Right ventricle myocardium superior (tissue), 1 donor: Measurements from ENCODE around the gene DARS2. TPM values are rescaled to one million over a fixed set of nuclear protein-coding genes. Genes with fewer than 3 reads are reported as not detected.
"Not testable (repeated sequence)": the region's sequence is repeated elsewhere in the genome, so short reads cannot be mapped to it uniquely, and the experiment has no call there.

ENCODE experiments used
- ATAC-seq: fragments of 200-7000 bp; cut with Tn5 transposase; one replicate; pipeline ENCODE4 v1.9.1; 2020; ENCODE audit warnings: mild to moderate bottlenecking; ENCODE audit not compliant: poor library complexity
- DNase-seq: peaks from one replicate; pipeline ENCODE4 v3.0.0-alpha.2; 2020
- intact Hi-C: fragments of 100-400 bp; cut with DNase I; formaldehyde crosslinking; loops from one replicate; pipeline ENCODE4 v1.11.2; 2022
- long read RNA-seq: library from polyadenylated mRNA; unstranded; transcript quantifications from one replicate; pipeline ENCODE4 v2.0.0, GENCODE V29; 2021
- total RNA-seq: library from RNA; stranded (reverse); fragmentation: NEBNext Ultra II Directional; extraction: Animal tissue kit (Norgen Biotek cat#: 25700); gene quantifications from one replicate; pipeline ENCODE4 v1.2.1, GENCODE V29; 2021
- donor health status: DM: no; HTN: yes; CAD: no; lungs with severe emphysema.

Gene DARS2
- 12.9 TPM for total RNA-seq
- long read RNA-seq, transcript DARS2-201 (17 exons, 3,441 nt): major isoform, 15 of 25 reads
- long read RNA-seq, partial matches to known transcripts: 1 of 25 reads
- long read RNA-seq, other reads (novel, unspliced or antisense): 1 of 25 reads

GRCh38 chr1:173824315-173825081 lies at the start of gene DARS2, which contains the start of gene CENPL:
DARS2 (plus strand) TSS chr1:173824673; CDS start chr1:173825230, 557 bp downstream.
CENPL (minus strand) TSS chr1:173824883; CDS start chr1:173811299, 13,584 bp downstream.
- DNase-seq (peak; percentile 97), ATAC-seq (peak; percentile 98)
- intact Hi-C loops: loop anchor here (5.0 to 10.0 kb wide), 2 partner anchors 392 to 1080 kb away; no protein-coding TSS in a partner anchor

- intact Hi-C loops: no loop called here
- ATAC-seq (no peak), DNase-seq (no peak)
These were observed 48.8 kb upstream of the DARS2 start for GRCh38 chr1:173775578-173776226.

GRCh38 chr1:173779936-173780335 lies 44.5 kb upstream of the DARS2 start:
- ATAC-seq (no peak), DNase-seq (no peak)
- intact Hi-C loops: no loop called here

GRCh38 chr1:173784997-173785396 lies 39.5 kb upstream of the DARS2 start:
- intact Hi-C loops: no loop called here
- ATAC-seq (no peak), DNase-seq (no peak)

GRCh38 chr1:173789841-173790240 lies 34.6 kb upstream of the DARS2 start:
- intact Hi-C loops: no loop called here
- no peak for DNase-seq
- ATAC-seq: no peak

GRCh38 chr1:173798078-173798477 lies 26.4 kb upstream of the DARS2 start:
- no peak for DNase-seq
- intact Hi-C loops: no loop called here
- no peak for ATAC-seq

- intact Hi-C loops, DNase-seq, ATAC-seq: not testable (repeated sequence)
These were observed 24.5 kb upstream of the DARS2 start for GRCh38 chr1:173799995-173800394.

- ATAC-seq (no peak), DNase-seq (no peak)
- intact Hi-C loops: no loop called here
These were observed 21.5 kb upstream of the DARS2 start for GRCh38 chr1:173802961-173803360.

GRCh38 chr1:173813654-173814053 lies 10.8 kb upstream of the DARS2 start:
- ATAC-seq, DNase-seq, intact Hi-C loops: not testable (repeated sequence)

GRCh38 chr1:173818459-173818858 lies 6.0 kb upstream of the DARS2 start:
- no peak for DNase-seq
- intact Hi-C loops: no loop called here
- no peak for ATAC-seq

- ATAC-seq (no peak), DNase-seq (no peak)
- intact Hi-C loops: loop anchor here (5.0 to 10.0 kb wide), 2 partner anchors 389 to 1077 kb away; no protein-coding TSS in a partner anchor
These were observed 2.8 kb upstream of the DARS2 start for GRCh38 chr1:173821680-173822079.

- intact Hi-C loops: loop anchor here (5.0 to 10.0 kb wide), 2 partner anchors 392 to 1079 kb away; no protein-coding TSS in a partner anchor
- no peak for ATAC-seq
These were observed 625 bp upstream of the DARS2 start for GRCh38 chr1:173823781-173824314.

GRCh38 chr1:173827611-173828010 lies 3.1 kb downstream of the DARS2 start:
- ATAC-seq: no peak
- intact Hi-C loops: loop anchor here (10.0 kb wide), 1 partner anchor 1083 kb away; no protein-coding TSS in a partner anchor
- no peak for DNase-seq

More at GRCh38 chr1:173823781-173824314, 625 bp upstream of the DARS2 start:
- DNase-seq: no peak

GRCh38 chr1:173832748-173833147 lies 8.3 kb downstream of the DARS2 start:
- ATAC-seq (no peak), DNase-seq (no peak)
- intact Hi-C loops: no loop called here

- ATAC-seq (no peak), DNase-seq (no peak)
- intact Hi-C loops: no loop called here
These were observed 27.6 kb downstream of the DARS2 start for GRCh38 chr1:173852105-173852504.

GRCh38 chr1:173853074-173853473 lies 28.6 kb downstream of the DARS2 start:
- no peak for DNase-seq
- no peak for ATAC-seq
- intact Hi-C loops: no loop called here

GRCh38 chr1:173856014-173856413 lies 31.5 kb downstream of the DARS2 start:
- DNase-seq (no peak), ATAC-seq (no peak)
- intact Hi-C loops: no loop called here

- intact Hi-C loops: no loop called here
- ATAC-seq (no peak), DNase-seq (no peak)
These were observed 32.4 kb downstream of the DARS2 start for GRCh38 chr1:173856903-173857302.

GRCh38 chr1:173857363-173857917 lies 33.0 kb downstream of the DARS2 start:
- no peak for DNase-seq
- intact Hi-C loops: no loop called here
- ATAC-seq: no peak
